Neural cell (in vitro differentiated cells): Measurements from ENCODE around the gene RPL27. TPM values are rescaled to one million over a fixed set of nuclear protein-coding genes. Genes with fewer than 3 reads are reported as not detected.

ENCODE experiments used
- H2AFZ ChIP-seq: fragments of 200-600, 300-800 bp; sonication (generic), shearing (Covaris generic); 2 replicates; pipeline ENCODE4 v1.6.0; 2014; ENCODE audit warnings: low read depth, mild to moderate bottlenecking, antibody characterized with exemption, low read length, moderate library complexity
- H3F3A ChIP-seq: fragments of 200-600 bp; shearing (Covaris generic); 2 replicates; pipeline ENCODE4 v1.6.1; 2016; ENCODE audit warnings: mild to moderate bottlenecking, moderate library complexity, mixed read lengths, antibody characterized with exemption, low read length; ENCODE audit not compliant: insufficient read depth, poor library complexity, severe bottlenecking
- H3K27ac ChIP-seq: fragments of 200-600, 300-800 bp; sonication (generic), shearing (Covaris generic); 2 replicates; pipeline ENCODE4 v1.5.1; 2014; ENCODE audit warnings: mild to moderate bottlenecking, low read length, moderate library complexity
- H3K27me3 ChIP-seq: fragments of 300-800, 200-600 bp; sonication (generic), shearing (Covaris generic); 2 replicates; pipeline ENCODE4 v1.6.0; 2014; ENCODE audit warnings: mild to moderate bottlenecking, low read depth, low read length, moderate library complexity; ENCODE audit not compliant: insufficient read depth
- H3K36me3 ChIP-seq: fragments of 300-800, 200-600 bp; sonication (generic), shearing (Covaris generic); 2 replicates; pipeline ENCODE4 v1.5.1; 2014; ENCODE audit warnings: mild to moderate bottlenecking, antibody characterized with exemption, low read length, moderate library complexity; ENCODE audit not compliant: insufficient read depth
- H3K4me2 ChIP-seq: fragments of 300-800, 200-600 bp; sonication (generic), shearing (Covaris generic); 2 replicates; pipeline ENCODE4 v1.6.0; 2014; ENCODE audit warnings: mild to moderate bottlenecking, low read length
- H3K4me3 ChIP-seq: fragments of 300-800, 200-600 bp; sonication (generic), shearing (Covaris generic); 2 replicates; pipeline ENCODE4 v1.5.1; 2014; ENCODE audit warnings: mild to moderate bottlenecking, low read length, moderate library complexity
- H3K79me2 ChIP-seq: fragments of 200-600 bp; shearing (Covaris generic); replicated peaks from 2 replicates; pipeline ENCODE4 v1.6.0; 2014; ENCODE audit warnings: mild to moderate bottlenecking, low read length, moderate library complexity; ENCODE audit not compliant: insufficient read depth
- H3K9ac ChIP-seq: fragments of 300-800, 200-600 bp; sonication (generic), shearing (Covaris generic); 2 replicates; pipeline ENCODE4 v1.6.1; 2016; ENCODE audit warnings: mild to moderate bottlenecking, low read length, mixed read lengths
- H3K9me2 ChIP-seq: fragments of 200-600 bp; shearing (Covaris generic); 2 replicates; pipeline ENCODE4 v1.6.1; 2016; ENCODE audit warnings: mild to moderate bottlenecking, low read length, mixed read lengths; ENCODE audit not compliant: insufficient read depth
- H3K9me3 ChIP-seq: fragments of 200-600, 300-800 bp; sonication (generic), shearing (Covaris generic); 2 replicates; pipeline ENCODE4 v1.6.1; 2016; ENCODE audit warnings: mild to moderate bottlenecking, mixed run types, low read length, moderate library complexity, mixed read lengths
- H4K20me1 ChIP-seq: fragments of 200-600 bp; shearing (Covaris generic); 2 replicates; pipeline ENCODE4 v1.6.1; 2016; ENCODE audit warnings: mild to moderate bottlenecking, mixed run types; ENCODE audit not compliant: insufficient read depth
- EP300 ChIP-seq: fragments of 450-650 bp; conservative IDR thresholded peaks from 2 replicates; pipeline ENCODE4 v1.6.1; 2014; ENCODE audit warnings: antibody characterized with exemption, mild to moderate bottlenecking, moderate library complexity; ENCODE audit not compliant: poor library complexity, severe bottlenecking
- EZH2 ChIP-seq: fragments of 200-600, 300-800 bp; shearing (Covaris generic), sonication (generic); IDR thresholded peaks from 2 replicates; pipeline ENCODE4 v1.6.1; 2014; ENCODE audit warnings: antibody characterized with exemption, low read length, borderline replicate concordance, mild to moderate bottlenecking; ENCODE audit not compliant: insufficient read depth, poor library complexity, severe bottlenecking
- MXI1 ChIP-seq: fragments of 450-650 bp; conservative IDR thresholded peaks from 2 replicates; pipeline ENCODE4 v1.6.1; 2014; ENCODE audit warnings: antibody characterized with exemption, mild to moderate bottlenecking; ENCODE audit not compliant: poor library complexity, severe bottlenecking
- POLR2AphosphoS5 ChIP-seq: IDR thresholded peaks from 2 replicates; pipeline ENCODE4 v1.6.1; 2012
- RAD21 ChIP-seq: fragments of 450-650 bp; conservative IDR thresholded peaks from 2 replicates; pipeline ENCODE4 v1.6.1; 2014; ENCODE audit warnings: antibody characterized with exemption, mild to moderate bottlenecking, moderate library complexity
- REST ChIP-seq: IDR thresholded peaks from 2 replicates; pipeline ENCODE4 v1.6.1; 2012; ENCODE audit warnings: borderline replicate concordance
- SMC3 ChIP-seq: fragments of 450-650 bp; conservative IDR thresholded peaks from 2 replicates; pipeline ENCODE4 v1.6.1; 2014; ENCODE audit warnings: antibody characterized with exemption, mild to moderate bottlenecking, moderate library complexity; ENCODE audit not compliant: poor library complexity
- TAF1 ChIP-seq: IDR thresholded peaks from 2 replicates; pipeline ENCODE4 v1.6.1; 2012; ENCODE audit warnings: low read depth
- polyA plus RNA-seq: library from polyadenylated mRNA; depleted of rRNA; stranded (reverse); fragments of >200 nt; gene quantifications from 2 replicates; pipeline ENCODE4 v1.2.3, GENCODE V29; 2014
- TF ChIP-seq, protein P1 (sequence below): fragments of 450-650 bp; IDR thresholded peaks from 2 replicates; pipeline ENCODE4 v1.5.1; 2014; ENCODE audit warnings: antibody characterized with exemption, mild to moderate bottlenecking, moderate library complexity; ENCODE audit not compliant: poor library complexity, severe bottlenecking

RPL27 gene
- polyA plus RNA-seq, 1 donor from 2014 or later: 1,167 TPM

- Histone ChIP-seq H4K20me1 (peaks cover 4% of the 10 kb centered on the region), H3K4me3 (no peak overlapping the region), H3K9me2 (no peaks in the 10 kb centered on the region), H3K36me3 (no peaks in the 10 kb centered on the region), H3K9ac (no peak overlapping the region), H3K27me3 (no peaks in the 10 kb centered on the region), H3K27ac (no peak overlapping the region), H2AFZ (no peak overlapping the region), H3K9me3 (no peaks in the 10 kb centered on the region), H3F3A (peaks cover 7% of the 10 kb centered on the region), H3K79me2 (peaks cover 48% of the 10 kb centered on the region), H3K4me2 (no peak overlapping the region)
- TF ChIP-seq SMC3 (no peak), TAF1 (no peak), EP300 (no peak), EZH2 (no peak), REST (no peak), RAD21 (no peak), POLR2AphosphoS5 (no peak), MXI1 (no peak)
- TF ChIP-seq, protein P1, sequence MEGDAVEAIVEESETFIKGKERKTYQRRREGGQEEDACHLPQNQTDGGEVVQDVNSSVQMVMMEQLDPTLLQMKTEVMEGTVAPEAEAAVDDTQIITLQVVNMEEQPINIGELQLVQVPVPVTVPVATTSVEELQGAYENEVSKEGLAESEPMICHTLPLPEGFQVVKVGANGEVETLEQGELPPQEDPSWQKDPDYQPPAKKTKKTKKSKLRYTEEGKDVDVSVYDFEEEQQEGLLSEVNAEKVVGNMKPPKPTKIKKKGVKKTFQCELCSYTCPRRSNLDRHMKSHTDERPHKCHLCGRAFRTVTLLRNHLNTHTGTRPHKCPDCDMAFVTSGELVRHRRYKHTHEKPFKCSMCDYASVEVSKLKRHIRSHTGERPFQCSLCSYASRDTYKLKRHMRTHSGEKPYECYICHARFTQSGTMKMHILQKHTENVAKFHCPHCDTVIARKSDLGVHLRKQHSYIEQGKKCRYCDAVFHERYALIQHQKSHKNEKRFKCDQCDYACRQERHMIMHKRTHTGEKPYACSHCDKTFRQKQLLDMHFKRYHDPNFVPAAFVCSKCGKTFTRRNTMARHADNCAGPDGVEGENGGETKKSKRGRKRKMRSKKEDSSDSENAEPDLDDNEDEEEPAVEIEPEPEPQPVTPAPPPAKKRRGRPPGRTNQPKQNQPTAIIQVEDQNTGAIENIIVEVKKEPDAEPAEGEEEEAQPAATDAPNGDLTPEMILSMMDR: no peak
These were observed 18.0 kb downstream of the RPL27 start for GRCh38 chr17:43016216-43016615.

GRCh38 chr17:43018008-43018853, 20.0 kb downstream of the RPL27 start:
- Histone ChIP-seq H3K36me3 (no peaks in the 10 kb centered on the region), H3K79me2 (peaks cover 63% of the 10 kb centered on the region), H4K20me1 (peaks cover 4% of the 10 kb centered on the region), H3K9me2 (no peaks in the 10 kb centered on the region), H3K4me2 (peak overlapping the region; percentile 81), H3K4me3 (peak overlapping the region; percentile 80), H3K27ac (peak overlapping the region; percentile 95), H3K27me3 (no peaks in the 10 kb centered on the region), H2AFZ (no peak overlapping the region), H3F3A (peaks cover 7% of the 10 kb centered on the region), H3K9ac (peak overlapping the region; percentile 67), H3K9me3 (no peaks in the 10 kb centered on the region)
- TF ChIP-seq SMC3 (peak; percentile 39), EP300 (peak; percentile 77), TAF1 (no peak), MXI1 (peak; percentile 92), POLR2AphosphoS5 (peak; percentile 32), REST (no peak), EZH2 (no peak), RAD21 (no peak)
- TF ChIP-seq, protein P1: no peak
